Large intestine (tissue), 3 donors: ENCODE data around the gene GJE1. TPM values are rescaled to one million over a fixed set of nuclear protein-coding genes. Genes with fewer than 3 reads are reported as not detected.
A peak's percentile ranks its signal among the peaks of the same experiment; 100 is the strongest.
"Not testable (repeated sequence)": the region's sequence is repeated elsewhere in the genome, so short reads cannot be mapped to it uniquely, and the experiment has no call there.

ENCODE experiments used
- DNase-seq, 2 donors: peaks; one replicate each; pipeline versions ENCODE4 v3.0.0 to v3.0.0-alpha.2; 2013
- H3K27ac ChIP-seq: one replicate; pipeline ENCODE4 v1.5.1; 2013; ENCODE audit warnings: low read length
- H3K27me3 ChIP-seq: 2 replicates; pipeline ENCODE4 v1.6.1; 2013; ENCODE audit warnings: low read length; ENCODE audit not compliant: control insufficient read depth, insufficient read depth
- H3K36me3 ChIP-seq: 2 replicates; pipeline ENCODE4 v1.6.1; 2013; ENCODE audit warnings: low read length; ENCODE audit not compliant: control insufficient read depth, insufficient read depth
- H3K4me1 ChIP-seq: one replicate; pipeline ENCODE4 v1.6.1; 2013; ENCODE audit warnings: low read length; ENCODE audit not compliant: control insufficient read depth, insufficient read depth
- H3K4me3 ChIP-seq: one replicate; pipeline ENCODE4 v1.5.1; 2013; ENCODE audit warnings: low read length
- H3K9me3 ChIP-seq: one replicate; pipeline ENCODE4 v1.6.1; 2013; ENCODE audit warnings: mild to moderate bottlenecking, low read depth, low read length, moderate library complexity; ENCODE audit not compliant: control insufficient read depth
- WGBS: methylation state at CpG from one replicate; pipeline ENCODE4 v1.1.5; 2013; ENCODE audit warnings: low lambda C conversion rate; ENCODE audit not compliant: insufficient coverage; 5-methylcytosine and 5-hydroxymethylcytosine counted together
- polyA plus RNA-seq: library from polyadenylated mRNA; unstranded; fragments of 120-200 nt; gene quantifications from one replicate; pipeline ENCODE4 v1.2.1, GENCODE V29; 2013

GJE1 gene
- polyA plus RNA-seq, 1 donor = not detected

GRCh38 chr6:142130814-142131213 is 1.9 kb upstream of the GJE1 start:
- Histone ChIP-seq H3K4me1 (no peaks in the 10 kb centered on the region), H3K9me3 (no peaks in the 10 kb centered on the region), H3K36me3 (no peaks in the 10 kb centered on the region), H3K4me3 (no peak overlapping the region), H3K27ac (no peak overlapping the region), H3K27me3 (peaks cover 3% of the 10 kb centered on the region)
- WGBS = no CpG with 5 or more reads among the region's 1 CpG
- DNase-seq = no peak

- Histone ChIP-seq H3K27me3 (no peaks in the 10 kb centered on the region), H3K9me3 (no peaks in the 10 kb centered on the region), H3K4me3 (no peak overlapping the region), H3K4me1 (no peaks in the 10 kb centered on the region), H3K36me3 (no peaks in the 10 kb centered on the region), H3K27ac (no peak overlapping the region)
- DNase-seq = no peak
- 92% methylated on average over 1 of the region's 2 CpGs for WGBS
Measured at GRCh38 chr6:142138876-142139275, 6.2 kb downstream of the GJE1 start.

- H3K27me3 ChIP-seq, H3K36me3 ChIP-seq, DNase-seq, H3K9me3 ChIP-seq, H3K27ac ChIP-seq, H3K4me3 ChIP-seq, H3K4me1 ChIP-seq: not testable (repeated sequence)
- 67% methylated on average over 1 of the region's 13 CpGs for WGBS
Measured at GRCh38 chr6:142141531-142141930, 8.8 kb downstream of the GJE1 start.

GRCh38 chr6:142146828-142147662 is 14.3 kb downstream of the GJE1 start, which contains the start of the genes NMBR and VTA1:
NMBR (minus strand) TSS chr6:142147122; CDS start chr6:142088658, 58,464 bp downstream.
VTA1 (plus strand) TSS chr6:142147263; CDS start chr6:142147288, 25 bp downstream.
- Histone ChIP-seq H3K9me3 (no peaks in the 10 kb centered on the region), H3K27me3 (no peaks in the 10 kb centered on the region), H3K4me1 (peaks cover 2% of the 10 kb centered on the region), H3K36me3 (peaks cover 2% of the 10 kb centered on the region), H3K4me3 (peak within 1 kb of the TSS; percentile 92), H3K27ac (peak within 1 kb of the TSS; percentile 57)
- WGBS = 0% methylated on average over 2 of the region's 38 CpGs
- peak; percentile 98 to 99 for DNase-seq

- Histone ChIP-seq H3K36me3 (peaks cover 2% of the 10 kb centered on the region), H3K27ac (no peak overlapping the region), H3K27me3 (no peaks in the 10 kb centered on the region), H3K4me3 (no peak overlapping the region), H3K9me3 (no peaks in the 10 kb centered on the region), H3K4me1 (peaks cover 2% of the 10 kb centered on the region)
- DNase-seq = no peak
Measured at GRCh38 chr6:142152746-142153145, 20.0 kb downstream of the GJE1 start.

- no peaks in the 10 kb centered on the region for H3K27me3 ChIP-seq
- no peaks in the 10 kb centered on the region for H3K9me3 ChIP-seq
- peaks cover 2% of the 10 kb centered on the region for H3K4me1 ChIP-seq
- no peak for DNase-seq
- H3K36me3 ChIP-seq = peaks cover 2% of the 10 kb centered on the region
- H3K4me3 ChIP-seq = no peak overlapping the region
- WGBS = no CpG with 5 or more reads among the region's 2 CpGs
- H3K27ac ChIP-seq = no peak overlapping the region
Measured at GRCh38 chr6:142153196-142153595, 20.5 kb downstream of the GJE1 start.

- H3K4me1 ChIP-seq = peaks cover under 1% of the 10 kb centered on the region
- H3K9me3 ChIP-seq = no peaks in the 10 kb centered on the region
- no CpG with 5 or more reads among the region's 1 CpG for WGBS
- no peak overlapping the region for H3K4me3 ChIP-seq
- no peak for DNase-seq
- H3K27me3 ChIP-seq = no peaks in the 10 kb centered on the region
- H3K27ac ChIP-seq = no peak overlapping the region
- peaks cover 2% of the 10 kb centered on the region for H3K36me3 ChIP-seq
Measured at GRCh38 chr6:142154336-142154735, 21.6 kb downstream of the GJE1 start.

- Histone ChIP-seq H3K27ac (no peak overlapping the region), H3K27me3 (no peaks in the 10 kb centered on the region), H3K4me1 (no peaks in the 10 kb centered on the region), H3K4me3 (no peak overlapping the region), H3K36me3 (peaks cover 2% of the 10 kb centered on the region), H3K9me3 (no peaks in the 10 kb centered on the region)
- DNase-seq = no peak
- WGBS = no CpG with 5 or more reads among the region's 3 CpGs
Measured at GRCh38 chr6:142155091-142155490, 22.4 kb downstream of the GJE1 start.

- H3K4me3 ChIP-seq = no peak overlapping the region
- no peaks in the 10 kb centered on the region for H3K27me3 ChIP-seq
- no peak overlapping the region for H3K27ac ChIP-seq
- H3K9me3 ChIP-seq = no peaks in the 10 kb centered on the region
- 70% methylated on average over 4 of the region's 5 CpGs for whole genome bisulfite sequencing
- H3K36me3 ChIP-seq = no peaks in the 10 kb centered on the region
- H3K4me1 ChIP-seq = no peaks in the 10 kb centered on the region
- DNase-seq = peak in 1 of 2 donors; percentile 18
Measured at GRCh38 chr6:142155895-142156757, 23.4 kb downstream of the GJE1 start.

- not testable (repeated sequence) for H3K27ac ChIP-seq, H3K4me3 ChIP-seq, H3K27me3 ChIP-seq, H3K4me1 ChIP-seq, DNase-seq, H3K36me3 ChIP-seq, H3K9me3 ChIP-seq
- WGBS = no CpG with 5 or more reads among the region's 4 CpGs
Measured at GRCh38 chr6:142156758-142157068, 24.0 kb downstream of the GJE1 start.
